ENCODE measurements around the gene DHRS7. TPM values are rescaled to one million over a fixed set of nuclear protein-coding genes. Genes with fewer than 3 reads are reported as not detected.

The DHRS7 gene, protein sequence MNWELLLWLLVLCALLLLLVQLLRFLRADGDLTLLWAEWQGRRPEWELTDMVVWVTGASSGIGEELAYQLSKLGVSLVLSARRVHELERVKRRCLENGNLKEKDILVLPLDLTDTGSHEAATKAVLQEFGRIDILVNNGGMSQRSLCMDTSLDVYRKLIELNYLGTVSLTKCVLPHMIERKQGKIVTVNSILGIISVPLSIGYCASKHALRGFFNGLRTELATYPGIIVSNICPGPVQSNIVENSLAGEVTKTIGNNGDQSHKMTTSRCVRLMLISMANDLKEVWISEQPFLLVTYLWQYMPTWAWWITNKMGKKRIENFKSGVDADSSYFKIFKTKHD
- 25.0 and 31.9 TPM in 2 replicates for total RNA-seq

DNA sequence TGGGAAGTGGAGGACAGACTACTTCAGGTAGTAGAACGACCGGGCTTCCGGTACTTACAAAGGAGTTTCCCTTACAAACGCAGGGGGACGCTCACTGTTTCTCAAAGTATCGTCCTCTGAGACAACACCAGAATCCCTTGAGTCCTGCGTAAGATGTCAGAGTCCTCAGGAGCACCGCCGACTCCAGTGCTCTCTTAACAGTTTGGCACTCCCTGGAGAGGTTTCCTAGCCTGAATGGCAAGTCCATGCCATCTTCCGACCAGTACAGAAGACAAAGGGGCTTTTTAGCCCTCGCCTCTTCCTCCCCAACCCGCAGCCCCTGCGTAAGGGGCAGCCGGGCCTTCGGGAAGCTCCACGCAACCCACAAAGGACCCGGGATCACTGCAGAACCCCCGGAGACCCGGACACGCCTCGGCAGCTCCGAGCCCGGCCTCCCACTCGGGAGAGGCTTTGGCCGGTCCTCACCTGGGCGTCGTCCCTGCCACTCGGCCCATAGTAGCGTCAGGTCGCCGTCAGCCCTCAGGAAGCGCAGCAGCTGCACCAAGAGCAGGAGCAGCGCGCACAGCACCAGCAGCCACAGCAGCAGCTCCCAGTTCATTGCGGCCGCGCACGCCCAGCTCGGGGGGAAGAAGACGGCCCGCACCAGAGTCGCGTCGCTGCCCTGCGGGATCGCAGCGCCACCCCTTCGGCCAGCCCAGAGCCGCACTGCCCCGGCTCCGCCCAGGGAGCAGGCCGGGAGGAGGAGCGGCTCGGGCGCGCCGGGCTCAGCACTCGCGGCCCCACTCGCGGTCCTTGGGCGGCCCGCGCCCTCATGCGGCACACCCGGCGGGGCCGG is at the start of gene DHRS7:
Gene DHRS7 (minus strand): TSS at position 687 of the 835 bp plus-strand sequence. CDS start 89 bp downstream, at position 598.

Other genes with a start within 250 kb of the DHRS7 start
- gene LRRC9, start 245.3 kb downstream of the DHRS7 start, total RNA-seq: not detected in 2 replicates
- 51.6 and 60.3 TPM in 2 replicates for gene PCNX4, start 73.5 kb downstream of the DHRS7 start, total RNA-seq
- gene PPM1A, start 83.8 kb upstream of the DHRS7 start, total RNA-seq: 21.1 and 22.3 TPM in 2 replicates